ENCODE results near the gene MRE11. TPM values are rescaled to one million over a fixed set of nuclear protein-coding genes. Genes with fewer than 3 reads are reported as not detected.

The MRE11 gene
- total RNA-seq, 1 donor from 2014 or later: 7.3 TPM

- H3K9me3 ChIP-seq (replicated peaks): no peaks in the 10 kb centered on the region
- H3K4me3 ChIP-seq: no peak overlapping the region
- peak; percentile 79 for TF ChIP-seq CTCF (IDR thresholded peaks at IDR 0.05; ENCODE audit: borderline replicate concordance)
- H3K27ac ChIP-seq (replicated peaks): no peak overlapping the region
- H3K27me3 ChIP-seq (ENCODE audit: low read depth): no peaks in the 10 kb centered on the region
- no peak for DNase-seq
- H3K36me3 ChIP-seq: peaks cover 18% of the 10 kb centered on the region
- no peaks in the 10 kb centered on the region for H3K4me1 ChIP-seq
- intact Hi-C loops (cut with micrococcal nuclease): loop anchor here (10.0 kb wide), 1 partner anchor 610 kb away; no protein-coding TSS in a partner anchor
Observed at GRCh38 chr11:94504689-94505293, 11.1 kb upstream of the MRE11 start.

- no peak for TF ChIP-seq CTCF (IDR thresholded peaks at IDR 0.05; ENCODE audit: borderline replicate concordance)
- Histone ChIP-seq H3K27ac (replicated peaks) (no peak overlapping the region), H3K4me1 (no peaks in the 10 kb centered on the region), H3K27me3 (ENCODE audit: low read depth) (no peaks in the 10 kb centered on the region), H3K4me3 (no peak overlapping the region), H3K36me3 (peaks cover 47% of the 10 kb centered on the region), H3K9me3 (replicated peaks) (no peaks in the 10 kb centered on the region)
- no peak for DNase-seq
- intact Hi-C loops (cut with micrococcal nuclease): loop anchor here (10.0 kb wide), 1 partner anchor 607 kb away; no protein-coding TSS in a partner anchor
Observed at GRCh38 chr11:94501522-94501921, 7.9 kb upstream of the MRE11 start.

GRCh38 chr11:94500181-94500580, 6.5 kb upstream of the MRE11 start:
- Histone ChIP-seq H3K4me1 (peaks cover 6% of the 10 kb centered on the region), H3K27me3 (ENCODE audit: low read depth) (no peaks in the 10 kb centered on the region), H3K27ac (replicated peaks) (no peak overlapping the region), H3K4me3 (no peak overlapping the region), H3K9me3 (replicated peaks) (no peaks in the 10 kb centered on the region), H3K36me3 (peaks cover 47% of the 10 kb centered on the region)
- TF ChIP-seq CTCF (IDR thresholded peaks at IDR 0.05; ENCODE audit: borderline replicate concordance): no peak
- no peak for DNase-seq
- intact Hi-C loops (cut with micrococcal nuclease): loop anchor here (10.0 kb wide), 1 partner anchor 605 kb away; no protein-coding TSS in a partner anchor

- no peaks in the 10 kb centered on the region for H3K27me3 ChIP-seq (ENCODE audit: low read depth)
- TF ChIP-seq CTCF (IDR thresholded peaks at IDR 0.05; ENCODE audit: borderline replicate concordance): no peak
- peak overlapping the region; percentile 89 for H3K4me3 ChIP-seq
- H3K4me1 ChIP-seq: peaks cover 38% of the 10 kb centered on the region
- intact Hi-C loops (cut with micrococcal nuclease): no loop called here
- no peak for DNase-seq
- H3K36me3 ChIP-seq: peaks cover 30% of the 10 kb centered on the region
- H3K9me3 ChIP-seq (replicated peaks): no peaks in the 10 kb centered on the region
- H3K27ac ChIP-seq (replicated peaks): peak overlapping the region; percentile 79
Observed at GRCh38 chr11:94494126-94494680, 559 bp upstream of the MRE11 start.

GRCh38 chr11:94486068-94486467, 7.6 kb downstream of the MRE11 start:
- Histone ChIP-seq H3K9me3 (replicated peaks) (no peaks in the 10 kb centered on the region), H3K4me3 (no peak overlapping the region), H3K4me1 (no peaks in the 10 kb centered on the region), H3K27me3 (ENCODE audit: low read depth) (no peaks in the 10 kb centered on the region), H3K36me3 (peaks cover 85% of the 10 kb centered on the region), H3K27ac (replicated peaks) (no peak overlapping the region)
- intact Hi-C loops (cut with micrococcal nuclease): no loop called here
- TF ChIP-seq CTCF (IDR thresholded peaks at IDR 0.05; ENCODE audit: borderline replicate concordance): no peak
- DNase-seq: no peak

Measured in left ventricle myocardium inferior (tissue), 1 donor.